Right lobe of liver (tissue), 4 donors: ENCODE results near the gene LENG9.

Experiments
- CTCF ChIP-seq, 4 donors: fragments of 200-600 bp in 3 of 4; fragments of 450-650 bp in 1 of 4; IDR thresholded peaks; one replicate each; pipeline versions ENCODE4 v1.5.1 to v1.8.0; 2016 to 2022; ENCODE audit warnings: antibody characterized with exemption in 4 of 4, mild to moderate bottlenecking in 2 of 4
- POLR2A ChIP-seq: fragments of 450-650 bp; IDR thresholded peaks from one replicate; pipeline ENCODE4 v1.6.1; 2017; ENCODE audit warnings: antibody characterized with exemption, mild to moderate bottlenecking
- donor health status: DM: no; HTN: no; CAD: no.
- donor health status: DM: no; HTN: no; CAD: no.
- donor health status: DM: no; HTN: yes; CAD: no.

GRCh38 chr19:54448040-54448773, 15.4 kb downstream of the LENG9 start:
- TF ChIP-seq POLR2A (no peak), CTCF (IDR thresholded peaks at IDR 0.05) (no peak)
